Fibroblast of lung (primary cell): ENCODE results near the gene DNAJB11.

ENCODE experiments used
- EZH2 ChIP-seq: IDR thresholded peaks from 2 replicates; pipeline ENCODE4 v1.5.1; 2012; ENCODE audit warnings: low read length, control low read depth, mild to moderate bottlenecking; ENCODE audit errors: missing control alignments
- TF ChIP-seq, protein P1 (sequence below), 2 donors: IDR thresholded peaks in 1 of 2; conservative IDR thresholded peaks in 1 of 2; 1 replicate in 1 of 2; 2 replicates in 1 of 2; pipeline ENCODE4 v1.5.1; 2011 to 2012; ENCODE audit warnings: low read length in 2 of 2, control low read depth in 1 of 2, inconsistent platforms in 1 of 2, low read depth in 1 of 2, mild to moderate bottlenecking in 1 of 2

DNA sequence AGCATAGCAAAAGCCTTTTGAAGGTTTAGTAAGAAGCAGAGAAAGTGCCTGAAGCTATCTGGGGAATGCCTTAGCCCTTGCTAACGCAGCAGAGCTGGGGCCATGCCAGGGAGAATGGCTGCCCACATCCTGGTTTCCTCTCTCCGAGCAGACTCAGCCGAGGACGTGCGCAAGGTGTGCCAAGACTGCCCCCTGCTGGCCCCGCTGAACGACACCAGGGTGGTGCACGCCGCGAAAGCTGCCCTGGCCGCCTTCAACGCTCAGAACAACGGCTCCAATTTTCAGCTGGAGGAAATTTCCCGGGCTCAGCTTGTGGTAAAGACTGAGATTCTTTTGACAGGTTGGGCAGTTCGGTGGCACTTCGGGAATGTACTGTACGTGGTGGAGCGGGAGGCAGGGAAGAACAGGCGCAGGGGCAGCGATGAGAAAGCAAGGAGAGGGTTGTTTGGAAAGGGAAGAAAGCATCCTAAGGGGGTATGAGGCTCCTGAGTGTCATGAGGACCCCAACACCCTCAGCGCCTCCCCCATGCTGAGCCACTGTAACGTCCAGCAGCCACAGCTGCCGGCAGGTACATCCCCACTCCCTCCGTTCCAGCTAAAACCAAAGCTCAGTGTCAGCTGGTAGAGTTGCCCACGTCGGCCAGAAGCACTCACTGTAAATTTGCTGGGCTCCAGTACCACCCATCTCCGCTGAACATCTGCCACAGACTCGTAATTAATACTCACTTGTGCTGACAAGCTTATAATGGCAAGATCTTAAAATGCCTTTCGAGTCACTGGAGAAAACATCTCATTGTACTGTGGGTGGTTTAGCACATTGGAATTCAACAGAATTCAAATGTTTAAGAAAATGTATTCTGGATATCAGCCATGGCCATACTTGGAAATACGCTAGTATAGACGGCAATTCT, 46.8 kb downstream of the DNAJB11 start:
- TF ChIP-seq, protein P1, sequence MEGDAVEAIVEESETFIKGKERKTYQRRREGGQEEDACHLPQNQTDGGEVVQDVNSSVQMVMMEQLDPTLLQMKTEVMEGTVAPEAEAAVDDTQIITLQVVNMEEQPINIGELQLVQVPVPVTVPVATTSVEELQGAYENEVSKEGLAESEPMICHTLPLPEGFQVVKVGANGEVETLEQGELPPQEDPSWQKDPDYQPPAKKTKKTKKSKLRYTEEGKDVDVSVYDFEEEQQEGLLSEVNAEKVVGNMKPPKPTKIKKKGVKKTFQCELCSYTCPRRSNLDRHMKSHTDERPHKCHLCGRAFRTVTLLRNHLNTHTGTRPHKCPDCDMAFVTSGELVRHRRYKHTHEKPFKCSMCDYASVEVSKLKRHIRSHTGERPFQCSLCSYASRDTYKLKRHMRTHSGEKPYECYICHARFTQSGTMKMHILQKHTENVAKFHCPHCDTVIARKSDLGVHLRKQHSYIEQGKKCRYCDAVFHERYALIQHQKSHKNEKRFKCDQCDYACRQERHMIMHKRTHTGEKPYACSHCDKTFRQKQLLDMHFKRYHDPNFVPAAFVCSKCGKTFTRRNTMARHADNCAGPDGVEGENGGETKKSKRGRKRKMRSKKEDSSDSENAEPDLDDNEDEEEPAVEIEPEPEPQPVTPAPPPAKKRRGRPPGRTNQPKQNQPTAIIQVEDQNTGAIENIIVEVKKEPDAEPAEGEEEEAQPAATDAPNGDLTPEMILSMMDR (conservative IDR thresholded peaks at IDR 0.05 in 1 of 2, IDR thresholded peaks at IDR 0.05 in 1 of 2; ENCODE audit: low read depth in 1 of 2, low read length in 2 of 2): peak; percentile 83 to 94
- TF ChIP-seq EZH2: peak; percentile 29
